Gastroesophageal sphincter (tissue), 4 donors: ENCODE data around the gene RASSF1. TPM values are rescaled to one million over a fixed set of nuclear protein-coding genes. Genes with fewer than 3 reads are reported as not detected.

Experiments
- ATAC-seq: fragments of 150-250 bp; one replicate; pipeline ENCODE4 v1.9.1; 2016; ENCODE audit warnings: mild to moderate bottlenecking, moderate library complexity
- H3K27ac ChIP-seq, 4 donors: fragments of 200-600 bp; sonication (generic) in 3 of 4; 1 replicate in 3 of 4; 2 replicates in 1 of 4; pipeline ENCODE4 v1.5.1; 2016 to 2019
- H3K27me3 ChIP-seq: fragments of 200-600 bp; sonication (generic); one replicate; pipeline ENCODE4 v1.5.1; 2019
- H3K36me3 ChIP-seq, 2 donors: fragments of 200-600 bp; sonication (generic); one replicate each; pipeline ENCODE4 v1.5.1; 2019; ENCODE audit warnings: control low read depth in 1 of 2
- H3K4me1 ChIP-seq, 3 donors: fragments of 200-600 bp; sonication (generic); 1 replicate in 2 of 3; 2 replicates in 1 of 3; pipeline ENCODE4 v1.5.1; 2016 to 2019; ENCODE audit warnings: control low read depth in 2 of 3
- H3K4me3 ChIP-seq, 2 donors: fragments of 200-600 bp; sonication (generic); one replicate each; pipeline ENCODE4 v1.5.1; 2019; ENCODE audit warnings: mild to moderate bottlenecking in 1 of 2, moderate library complexity in 1 of 2
- H3K9me3 ChIP-seq, 3 donors: fragments of 200-600 bp; sonication (generic); one replicate each; pipeline ENCODE4 v1.5.1; 2017 to 2019; ENCODE audit warnings: control low read depth in 2 of 3
- CTCF ChIP-seq, 4 experiments: fragments of 200-600 bp in 2 of 4; fragments of 450-650 bp in 2 of 4; sonication (generic) in 1 of 4; IDR thresholded peaks; one replicate each; pipeline ENCODE4 v1.5.1; 2017 to 2019; ENCODE audit warnings: antibody characterized with exemption in 4 of 4, mild to moderate bottlenecking in 2 of 4, moderate library complexity in 2 of 4
- EP300 ChIP-seq: sonication (generic); formaldehyde crosslinking; IDR thresholded peaks from one replicate; pipeline ENCODE4 v1.6.1; 2017; ENCODE audit warnings: antibody characterized with exemption, mild to moderate bottlenecking
- POLR2A ChIP-seq, 2 donors: fragments of 450-650 bp; IDR thresholded peaks; one replicate each; pipeline ENCODE4 v1.6.1; 2017; ENCODE audit warnings: antibody characterized with exemption in 2 of 2, mild to moderate bottlenecking in 2 of 2, moderate library complexity in 1 of 2
- POLR2AphosphoS5 ChIP-seq: sonication (generic); formaldehyde crosslinking; IDR thresholded peaks from one replicate; pipeline ENCODE4 v1.6.1; 2017; ENCODE audit warnings: antibody characterized with exemption
- WGBS, 2 donors: methylation state at CpG; one replicate each; pipeline ENCODE4 v1.1.5; 2018; ENCODE audit warnings: low coverage in 1 of 2; 5-methylcytosine and 5-hydroxymethylcytosine counted together
- total RNA-seq, 4 donors: library from RNA; depleted of rRNA; stranded (reverse); fragments of >200 nt; gene quantifications; one replicate each; pipeline ENCODE4 v1.1.0, GENCODE V29; 2016

Gene RASSF1
- total RNA-seq, 4 donors from 2014 or later, result 24.5 to 40.3 (median 26.9) TPM

- Histone ChIP-seq H3K27ac (no peak overlapping the region), H3K4me1 (no peaks in the 10 kb centered on the region), H3K9me3 (no peaks in the 10 kb centered on the region), H3K4me3 (no peak overlapping the region), H3K27me3 (peaks cover 5% of the 10 kb centered on the region), H3K36me3 (no peaks in the 10 kb centered on the region)
- TF ChIP-seq EP300 (no peak), POLR2A (IDR thresholded peaks at IDR 0.05) (no peak)
- 28 to 49% methylated on average over 7 to 12 of the region's 12 CpGs for WGBS, 2 donors
- no peak for ATAC-seq
These were observed 32.8 kb upstream of the RASSF1 start for GRCh38 chr3:50373146-50374051.

- Histone ChIP-seq H3K27ac (no peak overlapping the region), H3K36me3 (no peaks in the 10 kb centered on the region), H3K4me1 (no peaks in the 10 kb centered on the region), H3K4me3 (no peak overlapping the region), H3K27me3 (peaks cover 5% of the 10 kb centered on the region), H3K9me3 (no peaks in the 10 kb centered on the region)
- TF ChIP-seq CTCF (IDR thresholded peaks at IDR 0.05), result no peak
- TF ChIP-seq POLR2A (IDR thresholded peaks at IDR 0.05), result no peak
- TF ChIP-seq EP300, result no peak
- no peak for TF ChIP-seq POLR2AphosphoS5
- WGBS, 2 donors, result 60% methylated on average over 1 of the region's 8 CpGs; no CpG with 5 or more reads in 1 of the 2 donors
- ATAC-seq, result no peak
These were observed 31.7 kb upstream of the RASSF1 start for GRCh38 chr3:50372349-50372748.

- H3K4me3 ChIP-seq, result no peak overlapping the region
- H3K27ac ChIP-seq, result no peak overlapping the region
- TF ChIP-seq CTCF (IDR thresholded peaks at IDR 0.05), result no peak
- no peak for TF ChIP-seq POLR2A (IDR thresholded peaks at IDR 0.05)
- TF ChIP-seq POLR2AphosphoS5, result no peak
- TF ChIP-seq EP300, result no peak
- H3K9me3 ChIP-seq, result no peaks in the 10 kb centered on the region
- H3K27me3 ChIP-seq, result peaks cover 5% of the 10 kb centered on the region
- peaks cover 0 to under 1% (median 0%) of the 10 kb centered on the region in 3 donors for H3K4me1 ChIP-seq
- no peak for ATAC-seq
- WGBS, 2 donors, result 50 to 82% methylated on average over 1 to 2 of the region's 3 CpGs
- no peaks in the 10 kb centered on the region for H3K36me3 ChIP-seq
These were observed 30.6 kb upstream of the RASSF1 start for GRCh38 chr3:50371133-50371685.

- TF ChIP-seq EP300, result no peak
- no peak for TF ChIP-seq CTCF (IDR thresholded peaks at IDR 0.05)
- no peak for TF ChIP-seq POLR2A (IDR thresholded peaks at IDR 0.05)
- TF ChIP-seq POLR2AphosphoS5, result no peak
- peaks cover 0 to 7% (median 3%) of the 10 kb centered on the region in 3 donors for H3K4me1 ChIP-seq
- no peaks in the 10 kb centered on the region for H3K9me3 ChIP-seq
- ATAC-seq, result no peak
- H3K27me3 ChIP-seq, result peaks cover 5% of the 10 kb centered on the region
- 100% methylated on average over 1 of the region's 14 CpGs; no CpG with 5 or more reads in 1 of the 2 donors for WGBS, 2 donors
- no peaks in the 10 kb centered on the region for H3K36me3 ChIP-seq
- no peak overlapping the region for H3K4me3 ChIP-seq
- H3K27ac ChIP-seq, result no peak overlapping the region
These were observed 30.0 kb upstream of the RASSF1 start for GRCh38 chr3:50370594-50370993.

GRCh38 chr3:50369012-50369670, 28.5 kb upstream of the RASSF1 start:
- ATAC-seq, result no peak
- Histone ChIP-seq H3K36me3 (no peaks in the 10 kb centered on the region), H3K4me3 (no peak overlapping the region), H3K27ac (no peak overlapping the region), H3K4me1 (peaks cover 0 to 20% (median 10%) of the 10 kb centered on the region in 3 donors), H3K27me3 (peaks cover 5% of the 10 kb centered on the region), H3K9me3 (no peaks in the 10 kb centered on the region)
- WGBS, 2 donors, result 36 to 74% methylated on average over 3 to 4 of the region's 9 CpGs
- no peak for TF ChIP-seq EP300
